Breast epithelium (tissue), 3 donors: ENCODE measurements around the gene VPS45.

ENCODE experiments used
- POLR2AphosphoS5 ChIP-seq, 3 donors: sonication (generic); formaldehyde crosslinking; IDR thresholded peaks; one replicate each; pipeline ENCODE4 v1.6.1; 2017; ENCODE audit warnings: antibody characterized with exemption in 3 of 3
- TF ChIP-seq, protein P1 (sequence below), 3 donors: fragments of 450-650 bp; IDR thresholded peaks; one replicate each; pipeline ENCODE4 v1.5.1; 2016 to 2017; ENCODE audit warnings: antibody characterized with exemption in 3 of 3, mild to moderate bottlenecking in 3 of 3, moderate library complexity in 3 of 3

DNA sequence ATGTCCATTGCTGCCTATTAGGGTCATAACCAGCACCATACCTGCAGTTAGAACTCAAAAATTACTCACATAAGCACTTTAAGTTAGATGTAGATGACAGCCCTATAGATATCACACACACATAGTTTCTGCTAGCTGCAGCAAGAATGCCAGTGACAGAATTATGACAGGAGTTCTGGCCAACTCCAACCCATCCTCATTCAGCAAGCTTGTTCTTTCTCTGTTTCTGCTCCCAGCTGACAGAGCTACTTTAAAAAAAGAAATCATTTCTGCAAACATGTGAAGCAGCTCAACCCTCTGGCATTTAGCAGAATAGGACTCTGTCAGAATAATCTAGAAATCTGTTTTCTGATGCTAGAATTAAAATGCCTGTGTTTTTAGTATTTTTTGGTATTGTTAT is 33.2 kb upstream of the VPS45 start:
- TF ChIP-seq, protein P1, sequence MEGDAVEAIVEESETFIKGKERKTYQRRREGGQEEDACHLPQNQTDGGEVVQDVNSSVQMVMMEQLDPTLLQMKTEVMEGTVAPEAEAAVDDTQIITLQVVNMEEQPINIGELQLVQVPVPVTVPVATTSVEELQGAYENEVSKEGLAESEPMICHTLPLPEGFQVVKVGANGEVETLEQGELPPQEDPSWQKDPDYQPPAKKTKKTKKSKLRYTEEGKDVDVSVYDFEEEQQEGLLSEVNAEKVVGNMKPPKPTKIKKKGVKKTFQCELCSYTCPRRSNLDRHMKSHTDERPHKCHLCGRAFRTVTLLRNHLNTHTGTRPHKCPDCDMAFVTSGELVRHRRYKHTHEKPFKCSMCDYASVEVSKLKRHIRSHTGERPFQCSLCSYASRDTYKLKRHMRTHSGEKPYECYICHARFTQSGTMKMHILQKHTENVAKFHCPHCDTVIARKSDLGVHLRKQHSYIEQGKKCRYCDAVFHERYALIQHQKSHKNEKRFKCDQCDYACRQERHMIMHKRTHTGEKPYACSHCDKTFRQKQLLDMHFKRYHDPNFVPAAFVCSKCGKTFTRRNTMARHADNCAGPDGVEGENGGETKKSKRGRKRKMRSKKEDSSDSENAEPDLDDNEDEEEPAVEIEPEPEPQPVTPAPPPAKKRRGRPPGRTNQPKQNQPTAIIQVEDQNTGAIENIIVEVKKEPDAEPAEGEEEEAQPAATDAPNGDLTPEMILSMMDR (IDR thresholded peaks at IDR 0.05): no peak
- TF ChIP-seq POLR2AphosphoS5 (IDR thresholded peaks at IDR 0.05): no peak
